Right renal cortex interstitium (tissue), 3 donors: ENCODE results near the gene LHFPL3. TPM values are rescaled to one million over a fixed set of nuclear protein-coding genes. Genes with fewer than 3 reads are reported as not detected.

Experiments used
- DNase-seq, 3 donors: peaks; one replicate each; pipeline ENCODE4 v3.0.0-alpha.2; 2013; ENCODE audit warnings: low read depth in 3 of 3, low spot score in 2 of 3
- polyA plus RNA-seq, 3 donors: library from polyadenylated mRNA; unstranded; fragments of 120-200 nt; gene quantifications; one replicate each; pipeline ENCODE4 v1.2.1, GENCODE V29; 2013; ENCODE audit not compliant: insufficient read length in 3 of 3

LHFPL3 gene
- polyA plus RNA-seq, 3 donors: 5.5 to 7.1 (median 6.6) TPM

DNA sequence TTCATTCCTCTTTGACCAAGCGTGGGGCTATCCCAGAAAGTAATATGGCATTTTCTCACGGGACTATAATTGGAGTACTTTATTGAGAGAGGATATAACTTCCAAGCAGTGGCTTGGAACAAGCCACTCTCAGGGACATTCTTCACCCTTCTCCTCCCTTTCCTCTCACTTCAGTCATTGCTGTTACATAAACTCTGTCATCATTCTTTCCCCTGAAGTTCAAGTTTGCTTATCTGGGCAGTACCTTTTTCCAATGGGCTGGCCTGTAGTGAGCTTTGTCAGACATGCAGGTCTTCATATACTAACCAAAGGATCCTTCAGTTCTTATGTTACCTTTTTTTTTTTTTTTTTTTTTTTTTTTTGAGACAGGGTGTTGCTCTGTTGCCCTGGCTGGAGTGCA lies 626.9 kb downstream of the LHFPL3 start:
- no peak for DNase-seq

Other genes starting within 250 kb of the LHFPL3 start
- gene ORC5, start 120.6 kb upstream of the LHFPL3 start, polyA plus RNA-seq: 10 to 100 TPM; 26.7 to 28.0 (median 28.0) TPM